Esophagus squamous epithelium (tissue), 4 donors: ENCODE results near the gene DENND1B.

Experiments
- POLR2A ChIP-seq, 4 donors: fragments of 450-650 bp; IDR thresholded peaks; one replicate each; pipeline ENCODE4 v1.6.1; 2017; ENCODE audit warnings: antibody characterized with exemption in 4 of 4, mild to moderate bottlenecking in 4 of 4, moderate library complexity in 3 of 4
- TF ChIP-seq, protein P1 (sequence below), 6 experiments: fragments of 450-650 bp in 4 of 6; fragments of 200-600 bp in 2 of 6; sonication (generic) in 2 of 6; IDR thresholded peaks; one replicate each; pipeline ENCODE4 v1.5.1; 2016 to 2019; ENCODE audit warnings: antibody characterized with exemption in 6 of 6, mild to moderate bottlenecking in 4 of 6, moderate library complexity in 4 of 6

DNA sequence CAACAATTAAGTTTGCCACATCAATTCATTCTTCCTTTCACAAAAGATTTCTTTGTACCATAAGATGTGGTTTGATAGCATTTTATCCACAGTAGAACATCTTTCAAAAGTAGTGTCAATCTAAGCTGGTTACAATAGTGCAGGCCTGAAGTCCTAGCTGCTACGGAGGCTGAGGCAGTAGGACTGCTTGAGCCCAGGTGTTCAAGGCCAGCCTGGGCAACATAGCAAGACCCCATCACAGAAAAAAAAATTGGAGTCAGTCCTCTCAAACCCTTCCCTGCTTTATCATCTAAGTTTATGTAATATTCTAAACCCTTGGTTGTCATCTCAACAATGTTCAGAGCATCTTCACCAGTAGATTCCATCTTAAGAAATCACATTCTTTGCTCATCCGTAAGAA is 31.7 kb downstream of the DENND1B start:
- TF ChIP-seq, protein P1, sequence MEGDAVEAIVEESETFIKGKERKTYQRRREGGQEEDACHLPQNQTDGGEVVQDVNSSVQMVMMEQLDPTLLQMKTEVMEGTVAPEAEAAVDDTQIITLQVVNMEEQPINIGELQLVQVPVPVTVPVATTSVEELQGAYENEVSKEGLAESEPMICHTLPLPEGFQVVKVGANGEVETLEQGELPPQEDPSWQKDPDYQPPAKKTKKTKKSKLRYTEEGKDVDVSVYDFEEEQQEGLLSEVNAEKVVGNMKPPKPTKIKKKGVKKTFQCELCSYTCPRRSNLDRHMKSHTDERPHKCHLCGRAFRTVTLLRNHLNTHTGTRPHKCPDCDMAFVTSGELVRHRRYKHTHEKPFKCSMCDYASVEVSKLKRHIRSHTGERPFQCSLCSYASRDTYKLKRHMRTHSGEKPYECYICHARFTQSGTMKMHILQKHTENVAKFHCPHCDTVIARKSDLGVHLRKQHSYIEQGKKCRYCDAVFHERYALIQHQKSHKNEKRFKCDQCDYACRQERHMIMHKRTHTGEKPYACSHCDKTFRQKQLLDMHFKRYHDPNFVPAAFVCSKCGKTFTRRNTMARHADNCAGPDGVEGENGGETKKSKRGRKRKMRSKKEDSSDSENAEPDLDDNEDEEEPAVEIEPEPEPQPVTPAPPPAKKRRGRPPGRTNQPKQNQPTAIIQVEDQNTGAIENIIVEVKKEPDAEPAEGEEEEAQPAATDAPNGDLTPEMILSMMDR (IDR thresholded peaks at IDR 0.05), result no peak
- no peak for TF ChIP-seq POLR2A (IDR thresholded peaks at IDR 0.05)
